A204.1 (cell line): ENCODE results near the gene ATF6.

Experiments used
- FAIRE-seq: peaks from 2 replicates; lab custom pipeline; 2012; peaks lifted over from hg19 to GRCh38; lab: Jason Lieb, UNC

The ATF6 gene

DNA sequence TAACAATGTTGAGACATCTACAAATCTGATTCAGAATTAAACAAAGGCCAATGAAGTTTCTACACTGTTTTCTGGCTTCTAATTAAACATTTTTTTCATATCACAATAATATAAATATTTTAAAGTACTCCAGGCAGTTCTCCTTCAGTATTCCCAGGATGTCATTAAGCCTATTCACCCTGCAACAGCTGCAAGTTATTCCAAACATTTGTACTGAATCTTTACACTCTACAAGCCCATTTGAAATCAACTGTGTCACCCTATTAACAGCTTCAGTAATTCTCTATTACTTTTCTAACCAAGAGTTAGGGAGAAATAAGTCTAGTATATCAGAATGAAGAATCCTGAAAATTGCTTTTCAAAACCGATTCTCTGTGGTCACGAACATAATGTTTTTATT, 133.0 kb downstream of the ATF6 start:
- no peak for FAIRE-seq

DNA sequence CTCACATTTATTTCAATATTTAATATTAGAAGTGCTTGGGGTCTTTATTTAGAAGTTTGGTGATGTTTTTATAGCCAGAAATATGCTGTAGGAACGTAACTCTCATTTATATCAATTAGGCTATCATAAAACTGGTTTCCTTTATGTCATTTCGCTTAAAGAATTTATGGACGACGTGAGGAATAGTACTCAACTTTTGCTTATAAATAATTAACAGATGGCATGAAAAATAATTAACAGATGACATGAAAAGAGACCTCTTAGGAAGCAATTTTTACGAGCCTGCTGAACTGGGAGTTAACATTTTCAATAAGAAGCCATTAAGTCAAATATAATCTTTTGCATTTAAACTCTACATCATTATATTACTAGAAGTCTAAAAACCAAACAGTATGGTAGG, 134.0 kb downstream of the ATF6 start:
- peak; percentile 64 for FAIRE-seq

GRCh38 chr1:161902182-161902581, 136.1 kb downstream of the ATF6 start:
- no peak for FAIRE-seq

DNA sequence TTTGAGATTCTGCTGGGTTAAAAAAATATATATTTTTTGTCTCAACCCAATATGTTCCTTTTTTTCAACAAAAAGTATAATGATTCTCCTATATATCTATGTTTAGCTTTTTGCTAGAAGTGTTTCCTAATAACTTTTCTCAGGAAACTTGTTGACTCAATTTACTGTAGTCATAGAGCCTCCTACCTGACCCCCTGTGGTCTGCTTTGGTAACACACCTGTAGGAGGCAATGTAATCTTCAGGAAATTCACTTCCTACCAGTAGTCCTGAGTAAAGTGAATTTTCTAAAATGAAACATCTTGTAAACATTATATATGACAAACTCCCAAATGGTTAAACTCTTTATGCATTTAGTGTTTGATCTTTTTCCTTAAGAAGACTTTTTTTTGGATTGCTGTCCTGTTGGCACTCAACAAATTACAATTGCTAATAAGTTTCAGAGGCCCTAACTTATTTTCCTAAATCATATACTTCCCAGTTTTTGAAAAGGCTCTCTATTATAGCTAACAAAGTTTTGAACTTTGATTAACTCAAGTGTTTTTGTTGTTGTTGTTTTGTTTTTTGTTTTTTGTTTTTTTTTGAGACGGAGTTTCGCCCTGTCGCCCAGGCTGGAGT, 139.3 kb downstream of the ATF6 start:
- FAIRE-seq, result peak; percentile 44

- FAIRE-seq, result no peak
These were observed 141.1 kb downstream of the ATF6 start for GRCh38 chr1:161907265-161907664.

DNA sequence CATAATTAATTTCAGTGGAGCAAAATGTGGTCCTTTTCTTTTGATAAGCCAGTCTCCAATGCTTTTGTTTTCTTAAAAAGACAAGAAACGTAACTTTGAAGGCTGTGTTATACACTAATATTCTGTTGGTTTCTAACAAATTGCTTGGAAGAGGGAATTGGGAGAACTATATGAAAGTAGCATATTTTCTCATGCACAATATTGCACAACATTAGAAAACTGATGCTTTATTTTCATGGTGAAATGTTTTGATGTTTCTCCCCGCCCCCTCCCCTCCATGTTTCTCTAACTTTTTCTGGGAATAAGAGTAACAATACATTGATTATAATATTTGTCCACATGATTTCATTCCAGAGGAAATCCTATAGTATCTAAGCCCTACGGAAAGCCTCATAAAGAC, 142.1 kb downstream of the ATF6 start:
- FAIRE-seq, result no peak

DNA sequence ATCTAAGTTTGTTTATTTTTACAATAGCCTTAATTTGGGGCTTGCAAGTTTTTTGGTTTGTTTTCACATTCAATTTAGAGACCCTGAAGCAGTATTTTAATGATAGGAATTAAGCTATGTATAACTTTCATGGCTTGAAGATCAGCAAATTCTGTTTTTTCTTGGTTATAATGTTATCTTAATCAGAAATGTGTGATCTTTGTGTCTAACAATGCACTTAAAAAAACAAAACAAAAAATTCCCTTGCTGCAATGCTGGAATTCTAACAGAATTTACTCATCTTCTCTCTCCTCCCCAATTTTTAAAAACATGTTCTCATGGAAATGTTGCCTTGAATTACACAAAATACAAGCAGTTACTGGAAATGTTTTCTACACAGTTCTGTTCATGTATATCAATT, 144.5 kb downstream of the ATF6 start:
- FAIRE-seq, result no peak

DNA sequence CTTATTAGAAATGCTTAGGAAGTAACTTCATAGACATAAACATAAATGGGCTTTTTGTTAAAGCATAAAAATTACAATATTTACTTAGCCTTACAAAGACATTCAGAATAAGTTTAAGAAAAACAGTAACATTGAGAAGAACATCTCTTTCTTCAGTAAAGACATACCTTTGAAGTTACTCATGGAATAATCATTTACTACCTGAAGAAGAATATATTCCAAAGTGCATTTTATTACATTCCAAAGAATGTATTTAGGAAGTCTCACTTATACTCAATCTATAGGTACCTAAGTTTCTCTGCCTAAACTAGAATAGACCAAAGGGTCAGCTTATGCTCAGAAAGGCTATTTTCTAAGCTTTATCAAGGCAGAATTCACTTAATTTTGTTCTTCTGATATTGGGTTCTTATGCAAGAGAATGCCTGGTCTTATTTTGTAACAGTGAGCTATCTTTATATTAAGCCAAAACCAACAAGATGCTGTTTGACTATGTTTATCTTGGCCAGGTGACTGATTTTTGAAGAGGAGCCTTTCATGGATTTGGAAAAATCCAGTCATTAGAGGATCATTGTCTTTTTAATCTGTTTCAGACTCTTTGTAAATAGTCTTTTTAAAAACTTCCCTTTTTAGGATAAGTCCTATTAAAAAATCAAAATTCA, 147.5 kb downstream of the ATF6 start:
- FAIRE-seq, result peak; percentile 39

DNA sequence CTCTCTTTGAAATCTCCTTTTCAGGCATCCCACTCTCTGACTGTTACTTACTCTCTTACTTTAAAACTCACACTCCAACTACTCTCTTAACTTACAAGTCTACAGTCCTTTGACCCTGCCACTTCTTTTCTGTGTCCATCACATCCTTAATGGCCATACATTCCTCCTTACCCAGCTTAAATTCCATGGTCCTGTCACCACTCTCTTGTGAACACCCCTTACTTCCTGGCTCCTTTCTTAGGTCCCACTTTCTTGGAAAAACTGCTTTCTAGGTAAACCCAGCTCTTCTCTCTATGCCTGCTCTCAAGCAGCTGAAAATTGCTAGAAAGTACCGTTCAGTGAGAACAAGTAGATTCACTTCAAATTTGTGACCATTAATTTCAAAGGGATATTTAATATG, 148.5 kb downstream of the ATF6 start:
- no peak for FAIRE-seq

- FAIRE-seq, result no peak
These were observed 149.0 kb downstream of the ATF6 start for GRCh38 chr1:161915051-161915503.

GRCh38 chr1:161915978-161916377, 149.9 kb downstream of the ATF6 start:
- FAIRE-seq, result no peak

- no peak for FAIRE-seq
These were observed 153.1 kb downstream of the ATF6 start for GRCh38 chr1:161919229-161919628.

DNA sequence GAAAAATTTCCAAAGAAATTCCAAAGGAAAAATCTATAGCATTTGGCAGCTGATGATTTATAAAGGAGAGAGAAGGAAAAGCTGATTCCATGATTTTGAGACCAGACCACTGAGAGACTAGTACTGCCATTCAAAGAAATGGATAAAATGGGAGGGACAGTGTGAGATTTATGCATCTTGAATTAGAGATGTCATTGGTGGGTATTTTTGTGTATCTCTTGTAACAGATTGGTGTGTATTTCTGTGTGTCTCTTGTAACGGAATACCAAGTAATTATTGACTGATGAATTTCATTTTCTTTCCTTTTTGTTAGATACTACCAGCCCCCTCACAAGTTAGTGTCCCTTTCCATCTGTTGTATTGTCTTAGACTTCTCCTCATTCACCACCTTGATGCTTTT, 155.4 kb downstream of the ATF6 start:
- no peak for FAIRE-seq

DNA sequence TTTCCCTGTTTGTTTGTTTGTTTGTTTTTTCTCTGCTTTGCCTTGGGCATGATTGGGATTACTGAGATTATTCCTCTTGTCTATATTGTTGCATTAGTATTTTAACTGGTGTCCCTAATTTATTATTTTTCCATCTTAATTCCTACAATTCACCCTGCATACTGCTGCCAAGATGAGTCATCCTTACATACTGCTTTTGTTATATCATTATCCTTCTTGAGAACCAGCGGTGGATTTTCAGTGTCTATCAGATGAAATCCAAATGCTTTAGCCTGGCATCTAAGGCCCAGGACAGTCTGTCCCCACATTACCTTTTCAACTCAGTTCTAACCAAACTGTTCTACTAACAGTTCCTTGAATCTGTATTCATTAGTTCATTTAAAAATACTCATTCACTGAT, 155.9 kb downstream of the ATF6 start:
- FAIRE-seq, result no peak

GRCh38 chr1:161928056-161928455, 161.9 kb downstream of the ATF6 start:
- FAIRE-seq, result no peak

GRCh38 chr1:161929137-161929536, 163.0 kb downstream of the ATF6 start:
- no peak for FAIRE-seq

DNA sequence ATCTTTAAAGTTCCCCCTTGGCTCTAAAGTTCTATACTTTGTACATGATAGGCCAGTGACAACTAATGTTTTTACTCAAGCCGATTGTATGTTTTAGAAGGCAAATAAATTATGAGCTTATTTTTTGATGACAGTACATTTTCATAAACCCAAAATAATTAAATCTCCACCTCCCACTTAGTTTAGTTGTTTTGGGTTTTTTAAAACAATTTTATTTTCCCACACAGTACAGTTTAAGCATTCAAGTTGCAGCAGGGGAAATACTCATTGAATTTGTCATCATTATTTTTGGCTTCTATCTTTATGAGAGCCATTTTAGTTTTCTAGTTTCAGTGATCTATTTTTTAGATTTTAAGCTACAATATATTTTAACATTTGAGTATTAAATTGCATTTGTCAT, 163.9 kb downstream of the ATF6 start:
- no peak for FAIRE-seq

- FAIRE-seq, result no peak
These were observed 166.5 kb downstream of the ATF6 start for GRCh38 chr1:161932668-161933067.

DNA sequence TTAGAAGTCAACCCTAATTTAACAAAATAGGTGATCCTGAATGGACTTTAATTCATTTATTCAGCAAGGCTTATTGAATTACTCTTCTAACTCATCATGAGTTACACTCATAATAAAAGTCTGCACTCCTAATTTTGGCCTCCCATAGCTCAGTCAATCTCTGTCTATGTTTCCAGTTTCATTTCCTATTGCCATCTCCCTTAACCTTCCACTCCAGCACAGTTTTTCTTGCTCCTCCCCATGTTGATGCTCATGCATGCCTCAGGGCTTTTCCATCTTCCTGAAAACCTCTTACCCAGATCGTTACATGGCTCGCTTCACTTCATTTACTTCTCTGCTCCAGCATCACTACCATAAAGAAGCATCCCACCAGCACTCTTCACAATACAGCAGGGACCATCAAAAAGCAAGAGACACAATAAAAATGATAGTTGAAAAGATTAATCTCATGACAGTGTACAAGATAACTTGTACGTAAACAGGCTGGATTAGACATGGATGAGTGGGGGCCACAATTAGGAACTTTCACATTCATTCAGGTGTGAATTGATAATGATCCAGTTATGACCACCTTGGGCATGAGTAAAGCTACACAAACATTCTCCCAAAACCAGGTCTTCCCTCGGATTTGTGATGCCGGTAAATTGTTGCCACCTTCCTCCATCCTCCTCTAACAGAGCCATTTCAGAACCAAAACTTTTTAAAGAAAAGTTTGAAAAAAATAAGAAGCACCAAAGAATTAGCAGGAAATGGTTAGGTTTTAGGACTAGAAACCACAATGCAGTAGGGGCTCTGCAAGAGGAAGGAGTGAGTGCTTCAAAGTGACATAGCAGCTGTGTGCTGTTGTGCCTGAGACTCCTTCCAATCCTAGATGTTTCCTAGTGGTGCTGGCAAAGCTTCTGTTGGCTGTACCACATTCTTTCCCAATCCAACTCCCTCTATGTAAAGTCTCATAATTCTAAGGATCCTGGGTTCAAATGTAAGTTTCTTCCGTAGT, 167.8 kb downstream of the ATF6 start:
- FAIRE-seq, result no peak

- FAIRE-seq, result no peak
These were observed 169.1 kb downstream of the ATF6 start for GRCh38 chr1:161935264-161935663.

DNA sequence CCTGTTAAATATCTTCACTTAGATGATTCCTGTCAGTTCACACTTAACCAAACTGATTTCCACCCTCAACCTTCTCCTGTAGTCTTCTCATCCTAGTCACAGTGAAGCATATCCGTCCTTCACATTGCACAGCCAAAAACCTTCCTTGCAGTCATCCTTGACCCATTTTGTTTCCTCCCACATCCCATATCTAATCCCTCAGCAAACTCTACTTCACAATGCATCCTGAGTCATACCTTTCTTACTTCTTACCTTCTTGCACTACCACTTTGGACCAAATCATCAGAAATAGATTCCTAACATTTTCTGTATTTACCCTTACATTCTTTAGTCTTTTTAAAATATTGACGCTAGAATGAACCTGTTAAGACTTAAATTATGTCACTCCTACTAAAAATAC, 170.7 kb downstream of the ATF6 start:
- no peak for FAIRE-seq

DNA sequence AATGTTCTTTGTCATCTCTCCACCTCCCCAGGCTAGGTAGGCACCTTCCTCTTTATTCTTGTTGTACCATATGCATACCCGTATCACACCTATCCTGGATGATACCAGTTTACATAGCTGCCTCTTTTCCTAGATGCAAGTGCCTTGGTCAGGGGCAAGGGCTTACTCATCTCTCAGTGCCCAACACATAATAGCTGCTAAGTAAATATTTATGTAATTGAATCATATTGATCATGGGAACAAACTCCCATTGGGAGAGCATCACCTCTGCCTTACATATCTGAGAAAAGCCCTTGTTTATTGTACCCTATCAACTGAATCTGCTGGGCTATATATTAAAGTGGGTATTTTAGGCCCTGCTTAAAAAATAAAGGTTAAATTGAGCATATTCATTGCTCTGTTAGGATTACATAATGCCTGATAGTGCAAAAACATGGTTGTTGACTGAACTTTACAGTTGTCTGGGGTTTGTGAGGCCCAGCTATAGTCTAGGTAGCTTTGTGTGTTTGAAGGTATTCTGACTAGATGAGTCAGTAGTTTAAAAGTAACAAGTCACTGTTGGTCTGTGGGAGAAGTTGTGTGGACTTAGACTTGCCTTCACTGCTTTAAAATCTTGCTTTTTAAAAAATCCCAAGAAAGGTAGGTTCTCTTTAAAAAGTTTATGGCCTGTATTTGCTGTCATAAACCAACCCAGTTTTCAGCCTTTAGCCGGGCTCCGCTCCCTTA, 174.9 kb downstream of the ATF6 start:
- no peak for FAIRE-seq
